Vagina (tissue), 2 donors: ENCODE results near the gene RAD51D. TPM values are rescaled to one million over a fixed set of nuclear protein-coding genes. Genes with fewer than 3 reads are reported as not detected.

ENCODE experiments used
- DNase-seq, 2 donors: peaks; one replicate each; pipeline ENCODE4 v3.0.0-alpha.2; 2017; ENCODE audit errors: extremely low spot score in 2 of 2
- H3K27ac ChIP-seq: fragments of 200-600 bp; sonication (generic); one replicate; pipeline ENCODE4 v1.5.1; 2019
- H3K27me3 ChIP-seq: fragments of 200-600 bp; sonication (generic); one replicate; pipeline ENCODE4 v1.5.1; 2019
- H3K36me3 ChIP-seq, 2 donors: fragments of 200-600 bp; sonication (generic); one replicate each; pipeline ENCODE4 v1.5.1; 2017 to 2019
- H3K4me1 ChIP-seq: fragments of 200-600 bp; sonication (generic); one replicate; pipeline ENCODE4 v1.5.1; 2019
- H3K4me3 ChIP-seq, 2 donors: fragments of 200-600 bp; sonication (generic); 1 replicate in 1 of 2; 2 replicates in 1 of 2; pipeline ENCODE4 v1.5.1; 2016 to 2019
- H3K9me3 ChIP-seq: fragments of 200-600 bp; sonication (generic); one replicate; pipeline ENCODE4 v1.5.1; 2019
- CTCF ChIP-seq, 3 experiments: fragments of 450-650 bp in 2 of 3; fragments of 200-600 bp in 1 of 3; sonication (generic) in 1 of 3; IDR thresholded peaks; one replicate each; pipeline ENCODE4 v1.5.1; 2017 to 2019; ENCODE audit warnings: antibody characterized with exemption in 3 of 3, mild to moderate bottlenecking in 2 of 3, moderate library complexity in 2 of 3
- POLR2A ChIP-seq, 2 donors: fragments of 450-650 bp; IDR thresholded peaks; one replicate each; pipeline ENCODE4 v1.6.1; 2017; ENCODE audit warnings: antibody characterized with exemption in 2 of 2, mild to moderate bottlenecking in 2 of 2, moderate library complexity in 2 of 2
- POLR2AphosphoS5 ChIP-seq, 2 donors: sonication (generic); formaldehyde crosslinking; IDR thresholded peaks; one replicate each; pipeline ENCODE4 v1.9.0; 2017; ENCODE audit warnings: antibody characterized with exemption in 2 of 2, mild to moderate bottlenecking in 2 of 2, low read depth in 1 of 2; ENCODE audit not compliant: insufficient read depth in 1 of 2
- intact Hi-C: fragments of 100-400 bp; cut with DNase I; formaldehyde crosslinking; loops from one replicate; pipeline ENCODE4 v1.15.1; 2023
- total RNA-seq: library from RNA; depleted of rRNA; stranded (reverse); fragments of >200 nt; gene quantifications from one replicate; pipeline ENCODE4 v1.2.3, GENCODE V29; 2016

Gene RAD51D
- total RNA-seq, 1 donor from 2014 or later, result 5.2 TPM

- Histone ChIP-seq H3K27ac (no peak overlapping the region), H3K4me1 (no peaks in the 10 kb centered on the region), H3K36me3 (peaks cover 0 to 33% of the 10 kb centered on the region in 2 donors), H3K4me3 (no peak overlapping the region), H3K27me3 (no peaks in the 10 kb centered on the region), H3K9me3 (no peaks in the 10 kb centered on the region)
- intact Hi-C loops, result no loop called here
- no peak for TF ChIP-seq POLR2A (IDR thresholded peaks at IDR 0.05)
- TF ChIP-seq CTCF (IDR thresholded peaks at IDR 0.05), result no peak
- TF ChIP-seq POLR2AphosphoS5 (IDR thresholded peaks at IDR 0.05; ENCODE audit: insufficient read depth in 1 of 2, low read depth in 1 of 2), result no peak
- DNase-seq, result no peak
Measured at GRCh38 chr17:35104844-35105450, 14.7 kb downstream of the RAD51D start.

GRCh38 chr17:35103271-35103670 lies 16.4 kb downstream of the RAD51D start:
- TF ChIP-seq CTCF (IDR thresholded peaks at IDR 0.05), result no peak
- TF ChIP-seq POLR2AphosphoS5 (IDR thresholded peaks at IDR 0.05; ENCODE audit: insufficient read depth in 1 of 2, low read depth in 1 of 2), result no peak
- no peak for TF ChIP-seq POLR2A (IDR thresholded peaks at IDR 0.05)
- Histone ChIP-seq H3K27ac (no peak overlapping the region), H3K27me3 (no peaks in the 10 kb centered on the region), H3K9me3 (no peaks in the 10 kb centered on the region), H3K36me3 (peaks cover 0 to 33% of the 10 kb centered on the region in 2 donors), H3K4me1 (no peaks in the 10 kb centered on the region), H3K4me3 (no peak overlapping the region)
- no peak for DNase-seq
- intact Hi-C loops, result no loop called here

DNA sequence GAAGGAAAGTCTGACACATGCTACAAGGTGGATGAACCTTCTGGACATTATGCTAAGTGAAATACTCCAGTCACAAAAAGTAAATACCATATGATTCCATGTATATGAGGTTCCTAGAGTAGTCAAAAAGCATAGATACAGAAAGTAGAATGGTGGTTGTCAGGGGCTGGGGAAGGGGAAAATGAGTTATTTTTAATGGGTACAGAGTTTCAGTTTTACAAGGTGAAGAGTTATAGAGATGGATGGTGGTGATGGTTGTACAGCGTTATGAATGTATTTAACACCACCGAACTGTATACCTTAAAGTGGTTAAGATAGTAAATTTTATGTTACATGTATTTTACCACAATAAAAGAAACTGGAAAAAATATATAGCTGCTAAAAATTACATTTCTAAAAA lies 17.9 kb downstream of the RAD51D start:
- DNase-seq, result no peak
- intact Hi-C loops, result no loop called here

DNA sequence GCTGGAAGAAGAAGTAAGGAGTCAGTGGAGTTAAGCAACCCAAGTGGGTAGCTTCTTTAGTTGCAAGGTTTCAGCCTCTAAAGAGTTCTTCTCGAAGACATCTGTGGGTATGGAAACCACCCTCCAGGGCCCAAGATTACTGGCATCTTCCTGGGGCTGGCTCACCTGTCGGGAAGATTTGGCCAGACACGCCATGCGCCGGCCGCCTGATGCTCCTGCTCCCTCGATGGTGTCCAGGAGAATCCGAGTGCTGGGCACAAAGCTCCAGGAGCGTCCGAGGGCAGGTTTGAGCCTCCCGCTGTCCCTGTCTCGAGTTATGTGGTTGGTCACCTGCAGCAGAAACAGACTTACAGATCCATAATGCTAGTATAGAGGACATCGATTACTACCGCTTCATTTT lies 18.6 kb downstream of the RAD51D start:
- H3K36me3 ChIP-seq, result peaks cover 0 to 29% of the 10 kb centered on the region in 2 donors

More for the DNA sequence above, 17.9 kb downstream of the RAD51D start:
- Histone ChIP-seq H3K27me3 (no peaks in the 10 kb centered on the region), H3K9me3 (no peaks in the 10 kb centered on the region), H3K4me1 (no peaks in the 10 kb centered on the region), H3K4me3 (no peak overlapping the region), H3K27ac (no peak overlapping the region), H3K36me3 (peaks cover 0 to 33% of the 10 kb centered on the region in 2 donors)
- no peak for TF ChIP-seq POLR2A (IDR thresholded peaks at IDR 0.05)
- TF ChIP-seq POLR2AphosphoS5 (IDR thresholded peaks at IDR 0.05; ENCODE audit: insufficient read depth in 1 of 2, low read depth in 1 of 2), result no peak
- TF ChIP-seq CTCF (IDR thresholded peaks at IDR 0.05), result no peak

More for the DNA sequence above, 18.6 kb downstream of the RAD51D start:
- H3K9me3 ChIP-seq, result no peaks in the 10 kb centered on the region
- intact Hi-C loops, result no loop called here
- H3K4me3 ChIP-seq, result no peak overlapping the region
- H3K27ac ChIP-seq, result no peak overlapping the region
- no peaks in the 10 kb centered on the region for H3K27me3 ChIP-seq
- no peak for DNase-seq
- no peak for TF ChIP-seq POLR2AphosphoS5 (IDR thresholded peaks at IDR 0.05; ENCODE audit: insufficient read depth in 1 of 2, low read depth in 1 of 2)
- TF ChIP-seq CTCF (IDR thresholded peaks at IDR 0.05), result no peak
- no peak for TF ChIP-seq POLR2A (IDR thresholded peaks at IDR 0.05)
- no peaks in the 10 kb centered on the region for H3K4me1 ChIP-seq
